Heart left ventricle (tissue), 13 donors: Measurements from ENCODE around the gene TBCD.

Experiments used
- CTCF ChIP-seq, 12 donors: fragments of 200-600 bp; sonication (generic) in 4 of 12; IDR thresholded peaks; one replicate each; pipeline versions ENCODE4 v1.5.0 to v1.8.0; 2018 to 2022; ENCODE audit warnings: antibody characterized with exemption in 12 of 12, mild to moderate bottlenecking in 5 of 12
- POLR2A ChIP-seq, 2 donors: fragments of 450-650 bp; IDR thresholded peaks; one replicate each; pipeline ENCODE4 v1.6.1; 2017; ENCODE audit warnings: antibody characterized with exemption in 2 of 2, mild to moderate bottlenecking in 2 of 2, moderate library complexity in 2 of 2
- donor health status: ischemic (EF 13 %, LVEDD 7.1; RV severe dilation, severe dysfunction).
- donor health status: DM: no; HTN: yes; CAD: no.
- donor health status: DM: no; HTN: no; CAD: no.
- donor health status: ischemic (EF 25% LVEDD 6.9; RV normal size, moderate dysfunction).
- donor health status: ischemic (EF 25% LVEDD 5.7; RV mildly dilated, moderate dysfunction).
- donor health status: ischemic (EF 35%, LVEDD 5.7; RV mildly dilated, moderate dysfunction).
- donor health status: nonischemic (EF 11% LVEDD 7.7; RV severe dilation, severe dysfunction).
- donor health status: DM: yes; HTN: yes; CAD: no.
- donor health status: PGD.
- donor health status: ischemic (EF 29% LVEDD 5.4; RV normal size, mild dysfunction).
- donor health status: nonischemic (EF 23%, LVEDD 6.1; RV moderate dilation, normal function).

GRCh38 chr17:82901856-82902255, 150.0 kb downstream of the TBCD start:
- no peak for TF ChIP-seq CTCF (IDR thresholded peaks at IDR 0.05)
- no peak for TF ChIP-seq POLR2A (IDR thresholded peaks at IDR 0.05)
